ENCODE measurements around the gene UBE2D3.

Gene UBE2D3

GRCh38 chr4:102789317-102789717 is 38.0 kb downstream of the UBE2D3 start:
- peaks cover 3% of the 10 kb centered on the region; the same call in 1 of the 2 replicates for H3K4me1 ChIP-seq (ENCODE audit: control insufficient read depth, insufficient read depth, low read length)
- H3K9me3 ChIP-seq (ENCODE audit: control insufficient read depth, insufficient read depth, low read depth, low read length) = no peaks in the 10 kb centered on the region
- H3K36me3 ChIP-seq (ENCODE audit: control insufficient read depth, insufficient read depth, low read length) = no peaks in the 10 kb centered on the region
- no peak overlapping the region for H3K9ac ChIP-seq (ENCODE audit: low read length)
- no peaks in the 10 kb centered on the region for H3K27me3 ChIP-seq (ENCODE audit: control insufficient read depth, insufficient read depth, low read length)
- no peak overlapping the region for H3K27ac ChIP-seq (ENCODE audit: low read depth, low read length)
- no peak overlapping the region for H3K4me3 ChIP-seq (ENCODE audit: low read depth, low read length)

- Histone ChIP-seq H3K4me3 (ENCODE audit: low read depth, low read length) (no peak overlapping the region), H3K27ac (ENCODE audit: low read depth, low read length) (no peak overlapping the region), H3K4me1 (ENCODE audit: control insufficient read depth, insufficient read depth, low read length) (no peaks in the 10 kb centered on the region), H3K36me3 (ENCODE audit: control insufficient read depth, insufficient read depth, low read length) (no peaks in the 10 kb centered on the region), H3K9me3 (ENCODE audit: control insufficient read depth, insufficient read depth, low read depth, low read length) (no peaks in the 10 kb centered on the region), H3K27me3 (ENCODE audit: control insufficient read depth, insufficient read depth, low read length) (no peaks in the 10 kb centered on the region), H3K9ac (ENCODE audit: low read length) (no peak overlapping the region)
Measured at GRCh38 chr4:102787944-102788343, 39.4 kb downstream of the UBE2D3 start.

DNA sequence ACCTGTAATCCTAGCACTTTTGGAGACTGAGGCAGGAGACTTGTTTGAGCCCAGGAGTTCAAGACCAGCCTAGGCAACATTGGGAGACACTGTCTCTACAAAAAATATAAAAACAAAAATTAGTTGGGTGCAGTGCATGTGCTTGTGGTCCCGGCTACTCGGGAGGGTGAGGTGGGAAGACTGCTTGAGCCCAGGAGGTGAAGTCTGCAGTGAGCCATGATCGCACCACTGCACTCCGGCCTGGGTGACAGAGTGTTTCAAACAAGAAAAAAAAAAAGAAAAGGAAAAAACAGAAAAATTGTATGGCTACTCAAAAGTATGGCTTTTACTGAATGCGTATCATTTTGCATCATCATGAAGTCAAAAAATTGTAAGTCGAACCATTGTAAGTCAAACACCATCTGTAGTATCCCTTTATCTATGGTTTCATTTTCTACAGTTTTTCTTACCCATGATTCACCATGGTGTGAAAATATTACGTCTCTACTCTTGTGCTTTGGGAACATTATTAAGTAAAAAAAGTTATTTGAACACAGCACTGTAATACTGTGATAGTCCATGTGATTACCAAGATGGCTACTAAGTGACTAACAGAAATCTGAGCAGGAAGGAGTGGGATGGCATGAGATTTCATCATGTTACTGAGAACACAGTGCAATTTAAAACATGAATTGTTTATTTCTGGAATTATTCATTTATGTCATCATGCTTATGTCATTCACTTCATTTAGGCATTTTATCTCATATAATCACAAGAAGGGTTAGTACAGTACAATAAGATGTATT is 40.1 kb downstream of the UBE2D3 start:
- H3K27ac ChIP-seq (ENCODE audit: low read depth, low read length) = no peak overlapping the region
- H3K4me3 ChIP-seq (ENCODE audit: low read depth, low read length) = no peak overlapping the region
- no peaks in the 10 kb centered on the region for H3K4me1 ChIP-seq (ENCODE audit: control insufficient read depth, insufficient read depth, low read length)
- no peaks in the 10 kb centered on the region for H3K9me3 ChIP-seq (ENCODE audit: control insufficient read depth, insufficient read depth, low read depth, low read length)
- no peaks in the 10 kb centered on the region for H3K27me3 ChIP-seq (ENCODE audit: control insufficient read depth, insufficient read depth, low read length)
- H3K9ac ChIP-seq (ENCODE audit: low read length) = no peak overlapping the region
- no peaks in the 10 kb centered on the region for H3K36me3 ChIP-seq (ENCODE audit: control insufficient read depth, insufficient read depth, low read length)

DNA sequence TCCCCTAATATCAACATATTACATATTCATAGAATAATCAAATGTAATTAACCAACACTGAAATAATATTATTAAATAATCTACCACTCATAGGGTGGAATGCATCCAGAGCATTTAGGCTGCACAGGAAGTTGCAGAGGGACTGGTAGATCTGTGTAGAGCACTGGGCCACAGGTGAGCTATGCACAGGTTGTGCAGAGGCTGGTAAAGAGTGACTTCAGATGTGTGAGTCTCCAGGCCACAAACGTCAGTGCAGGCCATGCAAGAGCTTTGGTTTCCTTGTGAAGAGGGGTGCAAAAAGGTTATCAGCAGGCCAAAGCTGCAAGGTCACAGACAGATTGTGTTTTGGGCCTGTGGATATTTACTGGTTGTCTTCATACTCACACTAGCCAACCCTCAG is 41.1 kb downstream of the UBE2D3 start:
- Histone ChIP-seq H3K27ac (ENCODE audit: low read depth, low read length) (no peak overlapping the region), H3K9ac (ENCODE audit: low read length) (no peak overlapping the region), H3K27me3 (ENCODE audit: control insufficient read depth, insufficient read depth, low read length) (no peaks in the 10 kb centered on the region), H3K4me1 (ENCODE audit: control insufficient read depth, insufficient read depth, low read length) (no peaks in the 10 kb centered on the region), H3K36me3 (ENCODE audit: control insufficient read depth, insufficient read depth, low read length) (no peaks in the 10 kb centered on the region), H3K9me3 (ENCODE audit: control insufficient read depth, insufficient read depth, low read depth, low read length) (no peaks in the 10 kb centered on the region), H3K4me3 (ENCODE audit: low read depth, low read length) (no peak overlapping the region)

GRCh38 chr4:102783006-102783405 is 44.3 kb downstream of the UBE2D3 start:
- Histone ChIP-seq H3K36me3 (ENCODE audit: control insufficient read depth, insufficient read depth, low read length) (no peaks in the 10 kb centered on the region), H3K9ac (ENCODE audit: low read length) (no peak overlapping the region), H3K4me1 (ENCODE audit: control insufficient read depth, insufficient read depth, low read length) (no peaks in the 10 kb centered on the region), H3K4me3 (ENCODE audit: low read depth, low read length) (no peak overlapping the region), H3K27ac (ENCODE audit: low read depth, low read length) (no peak overlapping the region), H3K27me3 (ENCODE audit: control insufficient read depth, insufficient read depth, low read length) (no peaks in the 10 kb centered on the region), H3K9me3 (ENCODE audit: control insufficient read depth, insufficient read depth, low read depth, low read length) (no peaks in the 10 kb centered on the region)

DNA sequence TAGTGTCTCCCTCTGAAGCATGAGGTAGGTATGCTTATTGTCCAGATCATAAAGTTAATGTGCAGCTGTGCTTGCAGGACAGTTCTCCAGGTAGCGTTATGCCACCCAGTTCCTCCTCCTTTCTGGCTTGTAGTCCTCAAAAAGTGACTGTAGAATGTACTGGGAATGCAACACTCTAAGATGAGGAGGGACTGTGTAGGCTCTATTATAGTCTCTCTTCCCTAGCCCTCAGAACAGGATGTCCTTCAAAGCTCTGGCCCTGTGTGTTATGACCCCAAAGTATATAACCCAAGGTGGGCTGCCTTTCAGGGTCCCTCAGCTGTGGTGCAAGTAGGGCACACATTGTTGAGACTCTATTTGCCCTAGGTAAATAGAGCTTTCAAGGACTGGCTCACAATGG is 45.8 kb downstream of the UBE2D3 start:
- no peaks in the 10 kb centered on the region for H3K9me3 ChIP-seq (ENCODE audit: control insufficient read depth, insufficient read depth, low read depth, low read length)
- H3K9ac ChIP-seq (ENCODE audit: low read length) = no peak overlapping the region
- H3K4me1 ChIP-seq (ENCODE audit: control insufficient read depth, insufficient read depth, low read length) = no peaks in the 10 kb centered on the region
- H3K36me3 ChIP-seq (ENCODE audit: control insufficient read depth, insufficient read depth, low read length) = no peaks in the 10 kb centered on the region
- H3K4me3 ChIP-seq (ENCODE audit: low read depth, low read length) = no peak overlapping the region
- H3K27me3 ChIP-seq (ENCODE audit: control insufficient read depth, insufficient read depth, low read length) = no peaks in the 10 kb centered on the region
- H3K27ac ChIP-seq (ENCODE audit: low read depth, low read length) = no peak overlapping the region

- no peaks in the 10 kb centered on the region for H3K27me3 ChIP-seq (ENCODE audit: control insufficient read depth, insufficient read depth, low read length)
- H3K4me3 ChIP-seq (ENCODE audit: low read depth, low read length) = no peak overlapping the region
- H3K27ac ChIP-seq (ENCODE audit: low read depth, low read length) = no peak overlapping the region
- H3K36me3 ChIP-seq (ENCODE audit: control insufficient read depth, insufficient read depth, low read length) = no peaks in the 10 kb centered on the region
- no peak overlapping the region for H3K9ac ChIP-seq (ENCODE audit: low read length)
- H3K4me1 ChIP-seq (ENCODE audit: control insufficient read depth, insufficient read depth, low read length) = no peaks in the 10 kb centered on the region
- H3K9me3 ChIP-seq (ENCODE audit: control insufficient read depth, insufficient read depth, low read depth, low read length) = no peaks in the 10 kb centered on the region
Measured at GRCh38 chr4:102780476-102781144, 46.7 kb downstream of the UBE2D3 start.

DNA sequence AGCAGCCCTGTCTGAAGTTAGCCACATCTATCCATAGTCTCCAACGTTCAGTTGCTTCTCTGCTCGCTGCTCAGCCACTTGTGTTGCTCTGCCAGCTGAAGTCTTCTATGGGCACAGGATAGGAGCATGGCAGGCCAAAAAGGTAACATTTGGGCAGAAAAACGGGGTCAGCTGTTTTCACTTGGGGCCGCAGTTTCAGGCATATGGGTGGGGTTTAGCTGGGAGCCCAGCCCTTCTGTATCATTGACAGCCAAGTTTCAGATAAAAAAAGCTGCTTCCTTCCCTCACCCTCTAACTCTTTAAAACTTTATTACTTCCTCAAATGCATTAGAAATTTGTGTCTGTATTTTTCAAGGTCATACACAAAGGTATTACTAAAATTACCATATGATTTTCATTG is 48.1 kb downstream of the UBE2D3 start:
- Histone ChIP-seq H3K27ac (ENCODE audit: low read depth, low read length) (no peak overlapping the region), H3K4me1 (ENCODE audit: control insufficient read depth, insufficient read depth, low read length) (no peaks in the 10 kb centered on the region), H3K9ac (ENCODE audit: low read length) (no peak overlapping the region), H3K9me3 (ENCODE audit: control insufficient read depth, insufficient read depth, low read depth, low read length) (no peaks in the 10 kb centered on the region), H3K4me3 (ENCODE audit: low read depth, low read length) (no peak overlapping the region), H3K36me3 (ENCODE audit: control insufficient read depth, insufficient read depth, low read length) (no peaks in the 10 kb centered on the region), H3K27me3 (ENCODE audit: control insufficient read depth, insufficient read depth, low read length) (no peaks in the 10 kb centered on the region)

DNA sequence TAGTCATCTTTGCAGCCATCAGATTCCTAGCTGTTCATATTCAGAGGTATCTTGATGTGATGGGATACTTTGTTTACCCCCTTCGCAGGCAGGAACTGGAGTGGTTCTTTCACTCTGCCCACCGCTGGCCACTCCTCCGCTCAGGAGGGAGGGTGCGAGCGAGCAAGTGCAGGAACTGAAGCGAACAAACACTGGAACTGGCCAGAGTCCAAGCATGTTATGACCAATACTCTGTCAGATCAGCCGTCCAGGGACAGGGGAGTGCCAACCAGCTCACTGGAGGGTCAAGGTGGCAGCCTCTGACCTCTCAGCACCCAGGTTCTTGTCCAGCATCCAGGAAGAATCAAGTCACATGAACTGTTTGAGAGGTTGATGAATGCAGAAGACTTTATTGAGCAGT is 48.6 kb downstream of the UBE2D3 start:
- H3K27ac ChIP-seq (ENCODE audit: low read depth, low read length) = no peak overlapping the region
- no peaks in the 10 kb centered on the region for H3K36me3 ChIP-seq (ENCODE audit: control insufficient read depth, insufficient read depth, low read length)
- H3K4me1 ChIP-seq (ENCODE audit: control insufficient read depth, insufficient read depth, low read length) = no peaks in the 10 kb centered on the region
- H3K9me3 ChIP-seq (ENCODE audit: control insufficient read depth, insufficient read depth, low read depth, low read length) = no peaks in the 10 kb centered on the region
- H3K4me3 ChIP-seq (ENCODE audit: low read depth, low read length) = no peak overlapping the region
- H3K9ac ChIP-seq (ENCODE audit: low read length) = no peak overlapping the region
- no peaks in the 10 kb centered on the region for H3K27me3 ChIP-seq (ENCODE audit: control insufficient read depth, insufficient read depth, low read length)

- no peaks in the 10 kb centered on the region for H3K9me3 ChIP-seq (ENCODE audit: control insufficient read depth, insufficient read depth, low read depth, low read length)
- H3K36me3 ChIP-seq (ENCODE audit: control insufficient read depth, insufficient read depth, low read length) = no peaks in the 10 kb centered on the region
- H3K4me3 ChIP-seq (ENCODE audit: low read depth, low read length) = no peak overlapping the region
- H3K4me1 ChIP-seq (ENCODE audit: control insufficient read depth, insufficient read depth, low read length) = no peaks in the 10 kb centered on the region
- H3K27ac ChIP-seq (ENCODE audit: low read depth, low read length) = no peak overlapping the region
- H3K9ac ChIP-seq (ENCODE audit: low read length) = no peak overlapping the region
- no peaks in the 10 kb centered on the region for H3K27me3 ChIP-seq (ENCODE audit: control insufficient read depth, insufficient read depth, low read length)
Measured at GRCh38 chr4:102775805-102776204, 51.5 kb downstream of the UBE2D3 start.

DNA sequence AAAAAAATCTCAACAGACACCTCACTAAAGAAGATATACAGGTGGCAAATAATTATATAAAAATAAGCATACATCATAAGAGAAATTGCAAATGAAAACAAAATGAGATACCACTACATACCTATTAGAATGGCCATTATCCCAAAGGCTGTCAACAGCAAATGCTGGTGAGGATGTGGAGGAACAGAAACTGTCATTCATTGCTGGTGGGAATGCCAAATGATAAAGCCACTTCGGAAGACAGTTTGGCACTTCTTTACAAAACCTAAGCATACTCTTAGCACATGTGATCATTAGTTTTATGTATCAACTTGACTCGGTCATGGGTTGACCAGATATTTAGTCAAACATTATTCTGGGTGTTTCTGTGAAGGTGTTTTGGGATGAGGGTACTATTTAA is 53.1 kb downstream of the UBE2D3 start:
- Histone ChIP-seq H3K9ac (ENCODE audit: low read length) (no peak overlapping the region), H3K4me3 (ENCODE audit: low read depth, low read length) (no peak overlapping the region), H3K27ac (ENCODE audit: low read depth, low read length) (no peak overlapping the region), H3K9me3 (ENCODE audit: control insufficient read depth, insufficient read depth, low read depth, low read length) (no peaks in the 10 kb centered on the region), H3K36me3 (ENCODE audit: control insufficient read depth, insufficient read depth, low read length) (no peaks in the 10 kb centered on the region), H3K27me3 (ENCODE audit: control insufficient read depth, insufficient read depth, low read length) (no peaks in the 10 kb centered on the region), H3K4me1 (ENCODE audit: control insufficient read depth, insufficient read depth, low read length) (no peaks in the 10 kb centered on the region)
